Measurements from ENCODE around the gene MRPL43.

The MRPL43 gene

DNA sequence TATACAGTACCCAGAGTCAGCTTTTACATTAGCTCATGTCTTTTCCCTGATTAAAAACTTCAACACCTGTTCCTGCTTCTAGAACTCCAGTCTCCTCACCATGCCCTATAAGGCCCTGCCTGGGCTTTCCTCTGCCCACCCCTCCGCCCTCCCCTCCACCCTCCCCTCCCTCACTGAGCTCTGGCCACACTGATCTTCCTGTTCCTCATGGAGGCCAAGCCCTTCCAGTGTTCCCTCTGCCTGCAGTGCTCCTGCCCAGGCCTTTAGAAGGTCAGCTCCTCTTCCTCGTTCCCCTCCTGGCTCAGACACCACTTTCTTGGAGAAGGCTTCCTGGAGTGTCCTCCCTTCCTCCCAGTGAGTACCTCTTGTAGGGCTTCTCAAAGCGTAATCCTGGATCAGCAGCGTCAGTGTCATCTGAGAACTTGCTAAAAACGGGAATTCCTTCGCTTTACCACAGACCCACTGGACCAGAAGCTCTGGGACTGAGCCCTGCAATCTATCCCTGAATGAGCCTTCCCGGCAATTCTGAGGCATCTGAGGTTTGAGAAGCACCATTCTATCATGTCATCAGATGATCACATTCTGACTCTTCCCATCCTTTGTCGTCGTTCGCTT lies 39.9 kb upstream of the MRPL43 start:
- FAIRE-seq: no peak

GRCh38 chr10:101022967-101023705 lies 35.8 kb upstream of the MRPL43 start:
- DNase-seq (ENCODE audit: insufficient read length, low spot score) (no peak), FAIRE-seq (no peak)
- TF ChIP-seq, protein P1, sequence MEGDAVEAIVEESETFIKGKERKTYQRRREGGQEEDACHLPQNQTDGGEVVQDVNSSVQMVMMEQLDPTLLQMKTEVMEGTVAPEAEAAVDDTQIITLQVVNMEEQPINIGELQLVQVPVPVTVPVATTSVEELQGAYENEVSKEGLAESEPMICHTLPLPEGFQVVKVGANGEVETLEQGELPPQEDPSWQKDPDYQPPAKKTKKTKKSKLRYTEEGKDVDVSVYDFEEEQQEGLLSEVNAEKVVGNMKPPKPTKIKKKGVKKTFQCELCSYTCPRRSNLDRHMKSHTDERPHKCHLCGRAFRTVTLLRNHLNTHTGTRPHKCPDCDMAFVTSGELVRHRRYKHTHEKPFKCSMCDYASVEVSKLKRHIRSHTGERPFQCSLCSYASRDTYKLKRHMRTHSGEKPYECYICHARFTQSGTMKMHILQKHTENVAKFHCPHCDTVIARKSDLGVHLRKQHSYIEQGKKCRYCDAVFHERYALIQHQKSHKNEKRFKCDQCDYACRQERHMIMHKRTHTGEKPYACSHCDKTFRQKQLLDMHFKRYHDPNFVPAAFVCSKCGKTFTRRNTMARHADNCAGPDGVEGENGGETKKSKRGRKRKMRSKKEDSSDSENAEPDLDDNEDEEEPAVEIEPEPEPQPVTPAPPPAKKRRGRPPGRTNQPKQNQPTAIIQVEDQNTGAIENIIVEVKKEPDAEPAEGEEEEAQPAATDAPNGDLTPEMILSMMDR (IDR thresholded peaks at IDR 0.05; ENCODE audit: insufficient read depth, missing control alignments): no peak

More for the DNA sequence above, 39.9 kb upstream of the MRPL43 start:
- TF ChIP-seq, protein P1 (IDR thresholded peaks at IDR 0.05; ENCODE audit: insufficient read depth, missing control alignments): no peak
- DNase-seq (ENCODE audit: insufficient read length, low spot score): no peak

- no peak for DNase-seq (ENCODE audit: insufficient read length, low spot score)
These were observed 34.5 kb upstream of the MRPL43 start for GRCh38 chr10:101021692-101022251.

GRCh38 chr10:101021239-101021638 lies 33.9 kb upstream of the MRPL43 start:
- FAIRE-seq (no peak), DNase-seq (ENCODE audit: insufficient read length, low spot score) (no peak)
- TF ChIP-seq, protein P1 (IDR thresholded peaks at IDR 0.05; ENCODE audit: insufficient read depth, missing control alignments): no peak

More at GRCh38 chr10:101021692-101022251, 34.5 kb upstream of the MRPL43 start:
- TF ChIP-seq, protein P1 (IDR thresholded peaks at IDR 0.05; ENCODE audit: insufficient read depth, missing control alignments): no peak
- no peak for FAIRE-seq

GRCh38 chr10:101020427-101021075 lies 33.3 kb upstream of the MRPL43 start:
- FAIRE-seq: no peak
- no peak for DNase-seq (ENCODE audit: insufficient read length, low spot score)
- TF ChIP-seq, protein P1 (IDR thresholded peaks at IDR 0.05; ENCODE audit: insufficient read depth, missing control alignments): no peak

- TF ChIP-seq, protein P1 (IDR thresholded peaks at IDR 0.05; ENCODE audit: insufficient read depth, missing control alignments): no peak
- FAIRE-seq (no peak), DNase-seq (ENCODE audit: insufficient read length, low spot score) (no peak)
These were observed 32.1 kb upstream of the MRPL43 start for GRCh38 chr10:101019440-101019703.
